Stomach smooth muscle (tissue), 2 donors: ENCODE data around the gene EIF4G3.

Experiments
- H3K27ac ChIP-seq: one replicate; pipeline ENCODE4 v1.7.0; 2013; ENCODE audit warnings: mild to moderate bottlenecking, low read length, inconsistent platforms
- H3K27me3 ChIP-seq, 2 donors: one replicate each; pipeline ENCODE4 v1.7.0; 2013; ENCODE audit warnings: low read length in 2 of 2; ENCODE audit not compliant: insufficient read depth in 2 of 2, control insufficient read depth in 1 of 2
- H3K36me3 ChIP-seq, 2 donors: one replicate each; pipeline ENCODE4 v1.7.0; 2013; ENCODE audit warnings: low read length in 2 of 2; ENCODE audit not compliant: control insufficient read depth in 2 of 2, insufficient read depth in 2 of 2
- H3K4me1 ChIP-seq: one replicate; pipeline ENCODE4 v1.7.0; 2013; ENCODE audit warnings: low read length; ENCODE audit not compliant: control insufficient read depth, insufficient read depth
- H3K4me3 ChIP-seq, 2 donors: one replicate each; pipeline ENCODE4 v1.7.0; 2013; ENCODE audit warnings: low read length in 2 of 2
- H3K9ac ChIP-seq, 2 donors: one replicate each; pipeline ENCODE4 v1.7.0; 2013; ENCODE audit warnings: low read length in 2 of 2, mild to moderate bottlenecking in 1 of 2
- H3K9me3 ChIP-seq, 2 donors: one replicate each; pipeline ENCODE4 v1.7.0; 2013; ENCODE audit warnings: low read length in 2 of 2; ENCODE audit not compliant: control insufficient read depth in 2 of 2
- donor health status: healthy.
- donor health status: Pancreatic carcinoma.

EIF4G3 gene

DNA sequence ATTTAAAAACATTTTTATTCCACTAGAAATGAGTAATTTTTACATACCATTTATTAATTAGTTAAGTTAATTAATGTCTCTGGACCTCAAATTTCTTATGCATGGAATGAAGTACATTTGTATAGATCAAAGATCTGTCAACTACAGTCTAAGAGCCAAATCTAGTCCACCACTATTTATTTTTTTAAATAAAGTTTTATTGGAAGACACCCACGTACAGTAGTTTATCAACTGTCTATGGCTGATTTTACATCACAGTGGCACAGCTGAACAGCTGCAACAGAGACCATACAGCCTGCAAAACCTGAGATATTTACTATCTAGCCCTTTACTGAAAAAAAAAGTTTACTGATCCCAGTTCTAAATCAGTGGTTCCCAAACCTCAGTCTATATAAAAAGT lies 201.0 kb downstream of the EIF4G3 start:
- no peak overlapping the region for H3K27ac ChIP-seq
- no peaks in the 10 kb centered on the region for H3K9me3 ChIP-seq
- H3K4me3 ChIP-seq = no peak overlapping the region
- H3K9ac ChIP-seq = no peak overlapping the region
- H3K4me1 ChIP-seq = no peaks in the 10 kb centered on the region
- H3K36me3 ChIP-seq = peaks cover 0 to 13% of the 10 kb centered on the region in 2 donors
- no peaks in the 10 kb centered on the region for H3K27me3 ChIP-seq

DNA sequence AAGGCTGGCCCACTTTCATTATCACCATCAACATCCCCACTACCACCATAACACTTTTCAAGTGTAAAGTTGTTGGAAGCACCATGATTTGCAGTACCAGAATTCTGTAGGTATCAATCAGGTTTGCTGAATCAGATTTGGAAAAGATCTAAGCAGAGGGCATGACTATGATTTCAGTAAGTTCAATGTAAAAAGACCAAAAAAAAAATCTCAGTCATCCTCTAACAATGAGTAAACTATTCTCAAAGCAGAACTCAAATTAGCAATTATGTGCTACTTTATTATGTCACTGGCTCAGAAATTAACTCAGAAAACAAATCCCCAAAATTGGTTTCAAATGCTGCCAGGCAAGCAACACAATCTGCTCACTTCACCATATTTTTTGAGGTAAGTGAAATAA lies 201.7 kb downstream of the EIF4G3 start:
- H3K36me3 ChIP-seq = peaks cover 0 to 13% of the 10 kb centered on the region in 2 donors
- H3K9ac ChIP-seq = no peak overlapping the region
- no peaks in the 10 kb centered on the region for H3K4me1 ChIP-seq
- H3K27ac ChIP-seq = no peak overlapping the region
- H3K27me3 ChIP-seq = no peaks in the 10 kb centered on the region
- H3K9me3 ChIP-seq = no peaks in the 10 kb centered on the region
- H3K4me3 ChIP-seq = no peak overlapping the region

DNA sequence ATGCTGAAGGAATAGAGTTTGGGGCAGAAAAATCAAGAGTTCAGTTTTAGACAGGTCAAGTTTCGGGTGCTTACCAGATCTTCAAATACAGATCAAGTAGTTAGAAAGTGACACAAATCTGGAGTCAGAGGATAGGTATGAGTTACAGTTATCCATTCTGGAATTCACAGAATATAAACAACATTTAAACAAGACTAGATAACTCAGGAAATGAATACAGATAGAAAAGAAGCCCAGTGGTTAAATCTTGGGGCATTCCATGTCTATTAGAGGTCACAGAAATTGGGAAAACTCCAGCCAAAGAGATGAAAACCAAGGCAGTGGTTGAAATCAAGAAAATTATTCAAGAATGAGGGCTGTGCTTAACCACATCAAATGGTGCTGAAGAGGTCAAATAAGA lies 202.6 kb downstream of the EIF4G3 start:
- no peaks in the 10 kb centered on the region for H3K9me3 ChIP-seq
- no peak overlapping the region for H3K27ac ChIP-seq
- no peak overlapping the region for H3K9ac ChIP-seq
- H3K4me1 ChIP-seq = no peaks in the 10 kb centered on the region
- H3K36me3 ChIP-seq = peaks cover 3 to 17% of the 10 kb centered on the region in 2 donors
- H3K27me3 ChIP-seq = no peaks in the 10 kb centered on the region
- no peak overlapping the region for H3K4me3 ChIP-seq

DNA sequence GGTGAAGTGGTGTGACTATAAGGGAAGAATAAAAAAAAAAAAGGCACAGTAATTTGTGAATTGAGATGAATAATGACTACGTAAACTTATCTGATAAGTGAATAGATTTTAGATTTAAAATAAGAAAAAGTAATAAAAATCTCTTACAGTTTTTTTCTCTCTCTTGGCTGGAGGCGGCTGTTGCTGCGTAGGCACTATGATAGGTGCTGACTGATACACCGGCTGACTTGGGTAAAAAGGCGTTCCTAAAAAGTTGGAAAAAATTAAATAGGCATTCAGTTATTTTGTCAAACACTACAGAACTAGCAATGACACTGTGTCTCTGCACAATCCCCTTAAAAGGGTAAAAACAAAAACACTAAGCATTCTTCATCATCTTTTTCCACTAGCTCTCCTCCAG lies 203.8 kb downstream of the EIF4G3 start:
- Histone ChIP-seq H3K27me3 (no peaks in the 10 kb centered on the region), H3K9me3 (no peaks in the 10 kb centered on the region), H3K27ac (no peak overlapping the region), H3K36me3 (peaks cover 3 to 21% of the 10 kb centered on the region in 2 donors), H3K4me1 (no peaks in the 10 kb centered on the region), H3K4me3 (no peak overlapping the region), H3K9ac (no peak overlapping the region)

DNA sequence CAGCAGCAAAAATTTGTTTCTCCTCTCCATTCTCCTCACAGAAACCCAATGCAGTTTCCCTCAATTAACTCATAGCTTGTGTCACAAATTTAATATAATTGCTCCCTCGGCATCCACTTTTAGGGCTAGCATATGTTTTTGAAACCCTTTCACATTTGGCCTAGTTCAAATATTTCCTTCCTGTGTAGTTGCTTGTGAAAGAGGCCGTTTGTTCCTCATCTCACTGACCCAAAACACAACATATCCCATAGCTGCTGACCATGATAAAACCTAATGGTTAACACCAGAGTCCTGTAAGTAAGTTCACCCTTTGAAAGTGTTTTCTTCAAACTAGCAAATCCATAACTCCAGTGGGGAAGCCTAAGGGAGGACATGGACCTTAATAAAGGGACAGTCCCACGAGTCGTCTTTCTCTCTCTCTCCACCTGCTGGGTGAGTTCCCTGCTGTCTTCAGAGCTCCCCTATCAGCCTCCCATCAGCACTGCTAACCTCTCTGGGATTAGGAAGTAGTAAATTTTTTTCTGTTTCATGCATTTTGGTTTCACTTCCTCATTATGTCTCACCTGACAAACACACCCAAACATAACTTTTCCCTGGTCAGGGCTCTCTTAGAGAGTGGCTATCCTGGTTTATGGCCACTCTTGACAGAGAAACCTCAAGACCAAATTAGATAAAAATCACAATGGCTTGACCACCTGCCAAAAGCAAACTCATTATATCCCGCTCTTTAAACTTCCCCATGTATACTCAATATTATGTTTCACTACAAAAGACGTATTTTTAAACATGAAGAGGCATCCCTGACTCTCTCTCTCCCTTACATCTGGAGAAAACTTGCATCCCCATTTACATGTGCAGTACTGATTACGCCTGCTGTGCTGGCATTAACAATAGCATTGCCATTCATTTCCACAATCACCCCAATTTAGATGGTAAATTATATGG lies 211.9 kb downstream of the EIF4G3 start:
- Histone ChIP-seq H3K27me3 (no peaks in the 10 kb centered on the region), H3K36me3 (peaks cover 5 to 11% of the 10 kb centered on the region in 2 donors), H3K9ac (no peak overlapping the region), H3K4me1 (no peaks in the 10 kb centered on the region), H3K9me3 (no peaks in the 10 kb centered on the region), H3K4me3 (no peak overlapping the region), H3K27ac (no peak overlapping the region)

DNA sequence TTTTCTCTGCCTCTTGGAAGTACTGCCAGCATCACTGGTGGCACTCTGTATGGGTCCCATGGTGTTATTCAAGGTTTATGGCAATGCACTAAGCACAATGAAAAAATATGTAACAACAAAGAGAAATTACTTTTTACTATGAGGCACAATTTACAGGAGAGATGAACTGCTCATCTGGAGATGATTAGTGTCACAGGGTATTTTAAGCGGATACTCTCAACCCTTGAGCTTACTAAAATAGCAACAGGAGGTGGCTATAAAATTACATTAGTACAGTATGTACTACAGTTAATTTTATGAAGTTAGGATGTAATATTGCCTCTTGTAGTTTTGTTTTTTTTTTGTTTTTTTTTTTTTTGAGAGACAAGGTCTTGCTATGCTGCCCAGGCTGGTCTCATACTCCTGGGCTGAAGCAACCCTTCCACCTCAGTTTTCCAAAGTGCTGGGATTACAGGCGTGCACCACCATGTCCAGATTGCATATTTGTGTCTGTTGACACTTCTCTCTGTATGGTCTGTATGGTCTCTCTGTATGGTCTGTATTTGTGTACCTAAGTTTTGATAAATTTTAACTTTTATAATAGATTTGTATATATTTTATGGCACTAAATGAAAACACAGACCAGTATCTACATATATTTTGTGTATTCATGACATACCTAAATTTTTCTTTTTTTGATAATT lies 214.0 kb downstream of the EIF4G3 start:
- H3K9me3 ChIP-seq = no peaks in the 10 kb centered on the region
- H3K27ac ChIP-seq = no peak overlapping the region
- H3K4me3 ChIP-seq = no peak overlapping the region
- H3K9ac ChIP-seq = no peak overlapping the region
- H3K4me1 ChIP-seq = no peaks in the 10 kb centered on the region
- H3K36me3 ChIP-seq = peaks cover 2 to 3% of the 10 kb centered on the region in 2 donors
- no peaks in the 10 kb centered on the region for H3K27me3 ChIP-seq

DNA sequence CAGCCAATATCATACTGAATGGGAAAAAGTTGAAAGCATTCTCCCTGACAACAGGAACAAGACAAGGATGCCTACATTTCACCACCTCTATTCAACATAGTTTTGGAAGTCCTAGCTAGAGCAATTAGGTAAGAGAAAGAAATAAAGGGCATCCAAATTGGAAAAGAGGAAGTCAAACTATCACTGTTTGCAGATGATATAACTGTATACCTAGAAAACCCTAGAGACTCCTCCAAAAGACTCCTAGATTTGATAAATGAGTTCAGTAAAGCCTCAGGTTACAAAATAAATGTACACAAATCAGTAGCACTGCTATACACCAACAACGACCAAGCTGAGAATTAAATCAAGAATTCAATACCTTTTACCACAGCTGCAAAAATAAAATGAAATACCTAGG lies 218.3 kb downstream of the EIF4G3 start:
- Histone ChIP-seq H3K36me3 (peaks cover 0 to 4% of the 10 kb centered on the region in 2 donors), H3K27me3 (no peaks in the 10 kb centered on the region)

DNA sequence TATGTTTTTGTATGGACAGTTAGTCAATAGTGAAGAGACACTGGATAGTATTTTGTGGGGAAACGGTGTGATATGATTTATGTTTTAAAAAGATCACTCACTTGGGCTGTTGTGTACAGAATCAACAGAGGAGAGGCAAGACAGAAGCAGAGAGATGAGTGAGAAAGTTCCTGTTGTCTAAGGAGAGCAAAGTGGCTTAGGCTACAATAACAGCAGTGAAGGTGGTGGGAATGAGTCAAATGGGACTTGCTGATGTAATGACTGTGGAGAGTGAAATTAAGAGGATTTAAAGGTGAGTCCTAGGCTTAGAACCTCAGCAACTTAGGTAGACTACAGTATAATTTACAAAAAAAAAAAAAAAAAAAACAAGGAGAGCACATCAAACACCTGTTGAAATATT lies 220.4 kb downstream of the EIF4G3 start:
- Histone ChIP-seq H3K9me3 (no peaks in the 10 kb centered on the region), H3K27me3 (no peaks in the 10 kb centered on the region), H3K27ac (no peak overlapping the region)

More for the DNA sequence above, 218.3 kb downstream of the EIF4G3 start:
- no peaks in the 10 kb centered on the region for H3K4me1 ChIP-seq
- no peaks in the 10 kb centered on the region for H3K9me3 ChIP-seq
- H3K9ac ChIP-seq = no peak overlapping the region
- H3K4me3 ChIP-seq = no peak overlapping the region
- no peak overlapping the region for H3K27ac ChIP-seq

DNA sequence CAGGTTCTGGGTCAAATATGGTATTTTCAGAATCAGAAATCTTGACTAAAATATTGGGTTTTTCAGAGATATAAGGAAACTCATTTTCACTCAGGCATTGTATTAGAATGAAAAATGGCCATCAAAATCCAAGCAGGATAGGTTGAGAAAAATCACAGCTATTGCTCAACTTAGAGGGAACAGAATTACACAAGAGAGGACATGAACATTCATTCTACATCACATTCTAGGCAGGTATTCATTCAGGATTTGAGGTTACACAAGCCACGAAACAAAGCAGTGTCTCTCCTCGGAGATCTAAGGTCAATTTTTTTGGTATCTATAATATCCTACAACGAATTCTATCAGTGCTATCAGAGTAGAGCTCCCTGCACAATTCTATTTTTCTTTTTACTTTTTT lies 226.0 kb downstream of the EIF4G3 start:
- H3K36me3 ChIP-seq = peaks cover 0 to 2% of the 10 kb centered on the region in 2 donors
- no peak overlapping the region for H3K4me3 ChIP-seq
- H3K27me3 ChIP-seq = no peaks in the 10 kb centered on the region
- no peaks in the 10 kb centered on the region for H3K9me3 ChIP-seq
- H3K9ac ChIP-seq = no peak overlapping the region
- no peaks in the 10 kb centered on the region for H3K4me1 ChIP-seq
- no peak overlapping the region for H3K27ac ChIP-seq

More for the DNA sequence above, 220.4 kb downstream of the EIF4G3 start:
- no peak overlapping the region for H3K4me3 ChIP-seq
- H3K36me3 ChIP-seq = peaks cover 0 to 4% of the 10 kb centered on the region in 2 donors
- H3K9ac ChIP-seq = no peak overlapping the region
- H3K4me1 ChIP-seq = no peaks in the 10 kb centered on the region

DNA sequence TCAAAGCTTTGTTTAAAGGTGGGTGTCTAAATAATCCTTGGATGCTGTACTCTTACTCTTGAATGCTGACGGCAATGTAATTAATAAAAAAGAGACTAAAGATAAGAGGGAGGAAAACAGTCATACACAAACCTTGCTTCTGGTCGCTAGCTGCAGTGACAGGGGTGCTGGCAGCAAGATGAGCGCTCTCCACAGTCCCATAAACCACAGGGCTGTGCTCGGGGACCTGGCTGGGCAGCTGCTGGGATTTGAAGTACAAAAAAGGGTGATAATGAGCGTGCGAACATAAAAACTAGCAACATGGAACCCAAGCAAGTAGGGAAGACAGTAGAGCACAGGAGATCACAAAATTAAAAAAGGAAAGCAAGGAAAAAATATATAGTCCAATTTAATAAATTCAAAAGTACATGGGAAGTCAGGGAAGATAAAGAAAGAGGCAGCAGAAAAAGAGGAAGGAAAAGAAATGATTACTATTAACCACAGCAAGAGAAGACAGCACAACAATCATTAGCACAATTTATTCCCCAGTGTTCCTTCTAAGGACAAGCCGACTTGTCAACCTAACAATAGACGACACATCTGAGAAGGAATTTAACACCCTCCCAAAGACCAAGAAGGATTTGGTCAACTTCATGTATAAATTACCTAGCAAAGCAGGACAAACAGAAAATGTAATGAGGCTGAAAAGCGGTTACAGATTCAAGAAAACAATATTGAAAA lies 226.7 kb downstream of the EIF4G3 start:
- H3K4me3 ChIP-seq = no peak overlapping the region
- no peak overlapping the region for H3K9ac ChIP-seq
- no peaks in the 10 kb centered on the region for H3K9me3 ChIP-seq
- no peaks in the 10 kb centered on the region for H3K27me3 ChIP-seq
- no peak overlapping the region for H3K27ac ChIP-seq
- no peaks in the 10 kb centered on the region for H3K4me1 ChIP-seq
- peaks cover 0 to 2% of the 10 kb centered on the region in 2 donors for H3K36me3 ChIP-seq
